Muscle layer of colon (tissue), 2 donors: ENCODE measurements around the gene ZNF683.

Source experiments
- H3K27ac ChIP-seq: one replicate; pipeline ENCODE4 v1.7.0; 2013; ENCODE audit warnings: low read depth, mild to moderate bottlenecking, low read length, moderate library complexity
- H3K27me3 ChIP-seq, 2 donors: one replicate each; pipeline ENCODE4 v1.7.0; 2013; ENCODE audit warnings: low read length in 2 of 2, mild to moderate bottlenecking in 2 of 2; ENCODE audit not compliant: insufficient read depth in 2 of 2, control insufficient read depth in 1 of 2
- H3K36me3 ChIP-seq: one replicate; pipeline ENCODE4 v1.7.0; 2013; ENCODE audit warnings: mild to moderate bottlenecking, low read length; ENCODE audit not compliant: insufficient read depth
- H3K4me1 ChIP-seq: one replicate; pipeline ENCODE4 v1.7.0; 2013; ENCODE audit warnings: mild to moderate bottlenecking, low read length; ENCODE audit not compliant: insufficient read depth
- H3K4me3 ChIP-seq, 2 donors: one replicate each; pipeline ENCODE4 v1.7.0; 2013; ENCODE audit warnings: low read length in 2 of 2, low read depth in 1 of 2, mild to moderate bottlenecking in 1 of 2, moderate library complexity in 1 of 2
- H3K9ac ChIP-seq: one replicate; pipeline ENCODE4 v1.7.0; 2013; ENCODE audit warnings: low read length
- H3K9me3 ChIP-seq: one replicate; pipeline ENCODE4 v1.7.0; 2013; ENCODE audit warnings: mild to moderate bottlenecking, low read length
- donor health status: abdominal sarcoma.
- donor health status: Adenocarcinoma of cecum.

Gene ZNF683

GRCh38 chr1:26315874-26316850 lies 56.4 kb downstream of the ZNF683 start:
- Histone ChIP-seq H3K27ac (no peak overlapping the region), H3K9ac (no peak overlapping the region), H3K27me3 (peaks cover 0 to 6% of the 10 kb centered on the region in 2 donors), H3K36me3 (no peaks in the 10 kb centered on the region), H3K9me3 (no peaks in the 10 kb centered on the region), H3K4me3 (no peak overlapping the region), H3K4me1 (peaks cover 3% of the 10 kb centered on the region)

GRCh38 chr1:26314501-26314900 lies 58.0 kb downstream of the ZNF683 start:
- Histone ChIP-seq H3K4me1 (no peaks in the 10 kb centered on the region), H3K9me3 (no peaks in the 10 kb centered on the region), H3K4me3 (no peak overlapping the region), H3K9ac (no peak overlapping the region), H3K36me3 (no peaks in the 10 kb centered on the region), H3K27me3 (no peaks in the 10 kb centered on the region), H3K27ac (no peak overlapping the region)
